Esophagus muscularis mucosa (tissue), 3 donors: ENCODE data around the gene PLA2G4B.

Source experiments
- CTCF ChIP-seq, 3 experiments: fragments of 200-600 bp in 2 of 3; fragments of 450-650 bp in 1 of 3; sonication (generic) in 2 of 3; IDR thresholded peaks; one replicate each; pipeline ENCODE4 v1.5.1; 2017 to 2019; ENCODE audit warnings: antibody characterized with exemption in 3 of 3, mild to moderate bottlenecking in 2 of 3, moderate library complexity in 1 of 3
- POLR2A ChIP-seq: fragments of 450-650 bp; IDR thresholded peaks from one replicate; pipeline ENCODE4 v1.6.1; 2017; ENCODE audit warnings: antibody characterized with exemption, moderate library complexity, mild to moderate bottlenecking, low read depth

GRCh38 chr15:41851167-41851523 lies 12.5 kb downstream of the PLA2G4B start:
- TF ChIP-seq POLR2A (no peak), CTCF (IDR thresholded peaks at IDR 0.05) (no peak)
